ENCODE data around the gene CFAP299.

CFAP299 gene

DNA sequence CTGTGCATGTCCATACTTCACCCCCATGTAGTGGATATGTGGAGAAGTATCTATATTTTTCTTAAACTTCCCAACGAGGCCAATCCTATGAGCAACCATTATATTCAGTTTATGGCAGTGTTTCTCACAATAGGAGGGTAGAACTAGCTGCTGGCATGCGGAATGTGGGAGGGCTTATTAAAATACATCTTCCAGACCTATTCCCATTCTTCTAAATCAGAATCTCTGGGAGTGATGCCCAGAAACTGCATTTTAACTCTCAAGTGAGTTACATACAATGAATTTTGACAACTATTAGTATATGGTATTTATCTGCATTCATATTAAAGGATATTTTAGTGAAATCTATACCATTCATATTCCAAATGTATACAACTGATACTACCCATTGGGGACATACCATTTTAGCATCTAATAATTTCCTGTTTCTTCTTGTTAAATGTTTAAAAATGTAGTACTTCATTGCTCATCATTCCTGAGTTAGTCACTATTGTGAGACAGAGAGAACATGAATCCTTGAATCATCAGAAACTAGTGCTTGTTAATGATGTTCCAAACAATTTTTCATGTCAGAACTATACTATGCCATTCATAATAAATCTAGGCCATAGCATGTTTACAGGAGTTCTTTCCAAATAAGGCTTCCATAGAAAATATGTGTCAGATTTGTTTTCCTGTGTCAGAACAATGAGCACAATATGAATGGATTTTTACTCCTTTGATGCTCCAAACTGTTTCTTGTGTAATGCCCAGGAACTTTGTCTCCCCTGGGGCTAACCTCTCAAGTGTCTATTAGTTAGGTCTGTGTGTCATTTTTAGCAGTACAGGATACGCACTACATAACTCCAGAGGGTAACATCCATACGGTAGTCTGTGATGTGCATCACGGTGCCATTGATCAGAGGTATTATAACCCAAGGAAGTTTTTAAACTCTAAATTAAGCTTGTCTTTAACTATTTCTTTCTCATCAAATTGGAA, 496.1 kb downstream of the CFAP299 start:
- no peak for DNase-seq (ENCODE audit: low read depth, low spot score)

DNA sequence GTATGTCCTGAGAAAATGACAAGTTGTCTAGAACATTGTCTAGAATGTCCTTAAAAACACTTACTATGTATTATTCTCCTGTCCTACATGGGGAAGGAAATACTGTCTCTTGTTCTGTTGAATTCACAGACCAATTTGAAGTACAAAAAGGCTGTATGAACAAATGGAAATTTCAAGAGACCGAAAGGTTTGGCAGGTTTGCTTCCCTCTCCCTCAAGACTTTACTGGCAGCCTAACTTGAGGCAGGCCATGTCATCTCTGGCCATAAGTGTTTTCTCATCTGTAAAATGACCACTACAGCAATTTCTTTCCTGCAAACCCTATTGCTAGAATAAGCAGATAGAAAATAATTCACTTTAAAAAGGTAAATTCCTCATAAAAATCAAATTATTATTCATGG, 503.8 kb downstream of the CFAP299 start:
- no peak for DNase-seq (ENCODE audit: low read depth, low spot score)

DNA sequence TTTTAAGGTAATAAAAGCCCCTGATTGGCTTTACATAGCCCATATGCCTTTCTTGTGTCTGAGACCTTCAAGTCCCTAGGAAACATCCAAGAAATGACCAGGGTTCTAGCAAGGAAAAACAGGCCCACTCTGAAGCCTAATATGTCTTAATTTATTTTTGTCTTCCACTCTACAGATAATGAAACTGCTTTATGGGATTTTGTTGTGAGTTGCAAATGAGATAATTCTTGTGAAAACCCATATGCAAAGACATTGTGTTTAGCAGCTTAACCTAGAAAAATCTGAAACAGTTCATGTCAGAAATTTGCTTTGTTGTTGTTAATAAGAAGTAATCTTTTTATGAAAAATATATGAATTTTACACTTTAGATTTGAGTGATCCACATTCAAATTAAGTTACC, 504.3 kb downstream of the CFAP299 start:
- no peak for DNase-seq (ENCODE audit: low read depth, low spot score)

DNA sequence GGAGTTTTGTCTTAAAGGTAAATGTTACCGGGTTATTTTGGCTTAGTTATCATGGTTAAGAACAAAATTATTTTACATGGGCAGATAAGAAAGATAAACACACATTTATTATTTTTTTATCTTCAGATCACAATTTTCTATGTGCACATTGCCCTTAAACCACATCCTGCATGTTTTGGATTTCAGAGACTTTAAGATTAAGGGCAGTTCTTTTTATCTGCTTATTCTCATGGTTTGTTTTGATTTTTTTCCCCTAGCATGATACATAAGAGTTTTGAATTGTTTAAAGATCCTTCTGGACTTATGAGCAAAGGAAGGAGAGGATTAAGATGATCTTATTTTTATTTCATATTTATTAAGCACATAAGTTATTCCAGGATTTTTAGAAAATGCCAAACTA, 504.9 kb downstream of the CFAP299 start:
- no peak for DNase-seq (ENCODE audit: low read depth, low spot score)

DNA sequence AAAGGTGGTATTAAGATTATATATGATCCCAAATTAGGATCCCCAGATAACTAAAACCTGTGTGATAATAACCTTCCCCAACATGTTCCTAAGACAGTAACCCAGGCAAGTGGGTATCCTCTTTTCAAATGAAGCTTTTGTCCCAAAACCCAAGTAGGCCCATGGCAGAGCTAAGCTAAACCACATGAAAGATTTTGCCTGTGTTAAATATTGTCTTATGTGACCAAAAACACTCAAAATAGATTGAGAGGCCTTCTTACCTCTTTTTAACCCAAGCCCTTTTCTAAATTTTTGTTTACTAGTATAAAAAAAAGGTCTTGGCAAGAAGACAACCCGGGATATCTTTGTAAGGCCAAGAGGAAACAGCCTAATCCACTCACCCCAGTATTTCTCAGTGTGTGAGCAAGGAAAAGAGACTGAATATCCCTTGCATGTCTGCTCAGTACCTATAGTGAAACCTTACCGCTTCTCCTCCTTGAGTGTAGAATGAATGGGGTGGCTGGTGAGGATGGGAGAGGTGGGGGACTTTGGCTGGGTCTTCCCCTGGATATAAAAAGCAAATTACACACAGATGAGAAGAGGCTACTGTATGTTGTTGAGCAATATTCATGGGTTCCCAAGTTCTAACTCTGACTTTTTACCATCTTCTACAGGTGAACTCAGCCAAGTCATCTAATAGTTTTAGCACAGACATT, 506.2 kb downstream of the CFAP299 start:
- DNase-seq (ENCODE audit: low read depth, low spot score): no peak

DNA sequence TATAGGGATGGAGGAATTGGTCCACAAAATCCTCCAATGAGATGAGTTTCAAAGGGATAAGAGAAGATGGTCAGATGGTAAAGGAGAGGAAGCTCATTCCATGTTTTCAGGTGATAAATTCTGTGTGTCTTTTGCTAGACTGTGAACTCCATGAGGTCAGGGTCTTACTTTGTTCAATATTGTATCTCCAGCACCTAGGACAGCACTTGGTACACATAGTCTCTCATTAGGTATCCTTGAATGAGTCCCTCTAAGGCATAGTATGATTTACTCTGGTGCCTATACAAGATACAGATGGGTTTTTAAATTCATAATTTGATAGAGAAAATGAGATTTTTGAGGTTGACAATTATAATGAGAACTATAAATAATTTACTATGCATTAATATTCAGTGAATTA, 510.7 kb downstream of the CFAP299 start:
- DNase-seq (ENCODE audit: low read depth, low spot score): no peak

DNA sequence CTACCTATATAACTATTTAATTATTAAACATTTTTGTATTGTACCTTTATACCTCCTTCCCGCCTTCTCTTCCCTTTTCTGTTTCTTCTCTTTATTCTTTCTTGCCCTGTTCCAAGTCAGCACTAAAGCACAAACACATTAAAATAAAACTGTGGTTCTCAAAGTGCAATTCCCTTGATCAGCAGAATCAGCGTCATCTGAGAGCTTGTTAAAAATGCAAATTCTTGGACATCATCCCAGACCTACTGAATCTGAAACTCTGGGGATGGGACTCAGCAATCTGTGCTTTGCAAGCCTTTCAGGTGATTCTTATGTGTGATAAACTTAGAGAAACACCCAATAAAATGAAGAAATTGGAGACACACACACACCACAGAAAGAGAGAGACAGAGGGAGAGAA, 516.5 kb downstream of the CFAP299 start:
- no peak for DNase-seq (ENCODE audit: low read depth, low spot score)

DNA sequence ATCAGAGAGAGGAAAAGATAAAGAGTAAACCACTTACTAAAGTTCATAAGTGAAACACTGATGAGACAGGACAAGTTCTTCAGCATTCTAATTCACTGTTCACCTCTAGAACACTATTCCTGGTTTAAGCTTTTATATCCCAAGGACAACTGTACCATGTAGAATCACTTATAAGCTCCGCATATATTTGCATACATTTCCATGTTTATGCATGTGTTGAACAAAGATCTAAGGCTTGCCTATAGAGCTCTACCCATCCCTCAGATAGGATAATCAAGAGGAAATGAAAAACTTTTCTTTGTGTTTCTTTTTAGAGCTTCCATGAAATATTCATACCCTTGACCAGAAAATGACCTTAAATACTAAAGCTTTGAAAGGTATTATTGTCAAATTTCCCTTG, 538.0 kb downstream of the CFAP299 start:
- DNase-seq (ENCODE audit: low read depth, low spot score): no peak

DNA sequence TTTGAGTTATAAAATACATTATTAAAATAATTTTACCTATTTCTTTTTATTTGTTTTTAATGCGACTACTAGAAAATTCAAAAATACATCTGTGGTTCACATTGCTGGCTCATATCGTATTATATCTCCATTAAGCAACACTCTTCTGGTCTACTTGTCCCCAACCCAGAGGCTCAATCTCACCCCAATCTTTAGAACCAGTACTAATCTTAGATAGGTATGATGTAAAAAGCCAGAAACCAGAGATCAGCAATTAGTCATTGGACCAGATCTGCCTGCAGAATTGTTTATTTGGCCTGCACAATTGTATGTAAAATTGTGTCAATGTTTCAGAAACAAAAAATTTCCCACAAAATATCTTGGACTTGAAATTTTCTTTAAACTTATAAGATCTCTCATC, 539.4 kb downstream of the CFAP299 start:
- no peak for DNase-seq (ENCODE audit: low read depth, low spot score)

DNA sequence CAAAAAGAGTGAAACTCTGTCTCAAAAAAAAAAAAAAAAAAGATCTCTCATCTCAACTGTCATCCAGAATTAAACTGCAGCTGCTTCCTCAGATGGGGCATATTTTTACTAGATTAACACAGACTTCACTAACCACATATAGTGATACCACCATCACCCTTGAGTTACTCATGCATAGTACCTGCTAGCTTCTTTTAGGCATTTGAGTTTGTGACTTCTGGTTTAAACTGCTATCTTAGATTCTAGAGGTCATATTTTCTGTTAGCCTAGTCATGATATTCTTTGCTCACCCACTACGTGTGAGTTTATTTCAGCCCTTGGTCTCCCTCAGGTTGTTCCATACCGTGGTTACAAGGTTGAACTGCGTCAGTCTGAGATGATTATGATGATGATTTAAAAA, 540.1 kb downstream of the CFAP299 start:
- DNase-seq (ENCODE audit: low read depth, low spot score): no peak

DNA sequence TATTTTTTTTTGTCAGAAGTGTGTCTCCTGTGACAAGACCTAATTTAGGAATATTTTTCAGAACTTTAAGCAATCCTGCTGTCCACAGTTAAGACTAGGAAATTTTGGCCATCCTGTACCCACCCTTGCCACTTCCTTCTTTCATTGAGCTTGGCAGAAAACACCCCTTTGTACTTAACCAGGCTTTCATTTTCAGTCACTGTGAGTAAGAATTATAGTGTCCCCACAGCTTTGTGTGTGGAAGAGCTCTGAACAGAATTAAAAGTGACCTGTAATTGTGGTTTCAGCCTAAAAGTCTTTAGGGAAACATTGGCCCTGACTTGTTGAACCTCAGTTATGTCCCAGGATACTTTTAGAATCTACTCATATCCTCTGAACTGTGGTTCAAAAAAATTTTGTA, 541.3 kb downstream of the CFAP299 start:
- DNase-seq (ENCODE audit: low read depth, low spot score): no peak

DNA sequence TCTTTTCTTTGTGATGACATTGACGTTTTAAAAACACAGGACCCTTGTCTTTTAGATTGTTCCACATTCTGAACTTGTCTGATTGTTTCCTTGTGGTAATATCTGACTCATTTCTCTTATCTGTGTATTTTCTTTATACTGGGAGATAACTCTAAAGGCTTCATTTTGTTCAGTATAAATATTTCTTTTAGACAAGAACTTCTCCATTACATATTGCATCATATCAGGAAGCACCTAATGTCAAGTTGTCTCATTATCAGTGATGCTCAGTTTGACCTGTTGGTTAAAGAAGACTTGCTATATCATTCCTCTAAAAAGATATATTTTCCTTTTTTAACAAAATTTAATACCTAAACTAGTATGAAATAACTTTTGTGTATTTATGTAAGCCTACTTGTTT, 542.7 kb downstream of the CFAP299 start:
- no peak for DNase-seq (ENCODE audit: low read depth, low spot score)

DNA sequence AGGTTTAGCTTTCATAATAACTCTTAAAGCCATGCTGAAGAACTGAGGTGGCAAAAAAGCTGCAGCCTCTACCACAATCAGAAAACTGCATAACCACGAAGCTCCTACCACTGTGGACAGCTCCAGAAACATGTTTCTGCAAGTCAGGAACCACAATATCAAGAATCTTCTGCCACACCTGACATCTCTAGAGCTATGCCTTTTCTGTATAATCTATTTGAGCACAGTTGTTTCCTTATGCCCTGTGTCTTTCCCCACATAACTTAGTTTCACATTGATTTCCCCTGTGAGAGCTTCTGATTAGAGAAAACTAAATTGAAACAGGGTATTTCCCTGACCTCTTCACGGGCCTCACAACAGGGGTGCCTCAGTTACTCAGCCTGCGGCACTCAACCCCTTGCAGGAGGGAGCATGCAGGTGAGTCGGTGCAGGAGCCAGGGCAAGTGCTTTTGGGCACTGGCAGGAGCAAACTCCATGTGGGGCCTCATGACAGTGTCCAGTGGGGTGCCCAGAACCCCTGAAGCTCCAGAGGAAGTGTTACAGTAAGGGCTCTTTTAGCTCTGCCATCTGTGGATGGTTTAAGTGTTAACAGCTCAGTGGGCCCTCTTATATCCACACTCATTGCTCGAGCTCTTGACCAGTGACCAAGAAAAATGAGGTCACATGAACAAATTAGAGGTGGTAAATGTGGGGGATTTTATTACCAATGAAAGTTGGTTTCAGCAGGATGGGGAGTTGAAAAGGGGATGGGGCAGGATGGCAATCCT, 562.2 kb downstream of the CFAP299 start:
- no peak for DNase-seq (ENCODE audit: low read depth, low spot score)

DNA sequence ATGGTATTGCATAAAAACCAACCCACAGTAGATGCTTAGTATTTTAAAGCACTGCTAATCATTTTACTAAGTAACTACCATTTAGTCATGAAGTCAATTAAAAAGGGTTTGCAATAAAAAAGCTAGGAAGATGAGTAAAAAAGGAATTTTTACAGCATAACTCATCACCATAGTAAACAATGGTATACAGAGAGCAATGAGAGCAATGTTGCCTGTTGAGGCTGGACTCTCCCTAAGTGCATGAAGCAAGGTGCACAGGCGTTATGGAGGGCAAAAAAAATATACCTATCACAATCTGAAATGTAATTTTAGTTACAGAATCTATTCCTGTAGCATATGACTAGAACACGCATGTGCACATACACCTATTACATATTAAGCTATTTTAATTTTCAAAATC, 565.4 kb downstream of the CFAP299 start:
- DNase-seq (ENCODE audit: low read depth, low spot score): no peak

DNA sequence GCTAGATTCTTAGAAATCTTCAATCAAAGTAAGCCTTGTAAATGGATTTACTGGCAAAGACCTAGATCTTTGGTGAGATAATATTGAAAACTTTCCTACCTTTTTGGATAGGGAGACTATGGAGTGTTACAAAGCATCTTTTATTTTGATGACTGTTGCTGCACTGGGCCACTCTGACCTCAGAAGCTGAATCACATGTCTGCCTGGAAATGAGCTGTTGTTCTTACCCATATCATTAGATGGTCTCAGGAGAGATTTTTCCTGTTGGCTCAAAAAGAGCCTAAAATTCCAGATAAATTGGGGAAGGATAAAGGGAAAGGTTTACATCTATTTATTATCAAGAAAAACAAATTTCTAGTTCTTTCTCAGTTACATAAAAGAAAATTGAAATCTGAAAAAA, 567.5 kb downstream of the CFAP299 start:
- DNase-seq (ENCODE audit: low read depth, low spot score): no peak

DNA sequence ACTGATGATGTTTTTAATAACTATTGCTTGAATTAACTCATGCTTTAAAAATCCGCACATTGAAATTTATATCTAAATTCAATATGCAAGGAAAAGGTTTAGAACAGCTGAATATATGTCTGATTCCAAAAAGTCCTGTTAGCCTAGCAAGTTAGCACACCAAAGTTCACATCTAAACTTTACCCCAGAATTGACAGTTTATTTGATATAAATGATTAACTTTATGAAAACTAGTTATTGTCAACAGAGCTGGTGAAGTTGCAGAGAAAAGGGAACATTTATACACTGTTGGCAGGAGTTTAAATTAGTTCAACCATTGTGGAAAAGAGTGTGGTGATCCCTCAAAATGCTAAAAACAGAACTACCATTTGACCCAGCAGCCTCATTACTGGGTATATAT, 574.4 kb downstream of the CFAP299 start:
- no peak for DNase-seq (ENCODE audit: low read depth, low spot score)

DNA sequence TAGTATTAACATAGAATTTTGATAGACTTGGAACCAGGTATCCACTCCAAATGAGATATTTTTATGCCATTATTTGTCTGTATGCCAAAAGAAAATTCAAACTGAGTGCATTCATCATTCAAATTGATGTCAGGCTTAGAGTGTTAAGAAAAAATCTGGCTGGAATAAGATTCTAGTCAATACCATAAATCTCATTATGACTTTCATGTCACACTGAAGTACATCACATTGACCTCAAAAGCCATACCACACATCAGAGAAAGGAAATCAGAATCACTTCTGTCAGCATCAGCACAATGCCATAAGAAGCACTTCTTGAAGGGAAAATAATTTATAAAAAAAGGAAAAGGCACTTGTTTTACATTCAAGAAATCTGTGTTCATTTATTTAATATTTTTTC, 575.9 kb downstream of the CFAP299 start:
- DNase-seq (ENCODE audit: low read depth, low spot score): no peak

DNA sequence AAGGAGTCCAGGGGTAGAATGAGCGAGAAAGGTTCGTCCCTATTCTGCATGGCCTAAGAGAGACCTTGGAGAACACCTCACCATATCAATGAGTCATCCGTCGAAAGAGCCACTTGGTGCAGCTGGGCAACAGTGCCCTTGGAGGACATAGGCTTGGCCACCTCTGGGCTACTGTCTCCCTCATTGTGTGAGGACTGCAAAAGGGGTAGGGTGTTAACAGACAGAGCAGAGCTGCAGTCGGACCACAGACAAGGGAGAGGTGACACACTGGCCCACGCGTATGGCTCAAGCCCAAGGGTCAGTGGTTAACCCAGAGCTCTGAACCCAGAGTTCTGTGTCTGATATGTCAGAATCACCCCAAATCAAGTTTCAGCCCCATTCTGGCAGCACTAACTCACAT, 576.8 kb downstream of the CFAP299 start:
- DNase-seq (ENCODE audit: low read depth, low spot score): no peak

DNA sequence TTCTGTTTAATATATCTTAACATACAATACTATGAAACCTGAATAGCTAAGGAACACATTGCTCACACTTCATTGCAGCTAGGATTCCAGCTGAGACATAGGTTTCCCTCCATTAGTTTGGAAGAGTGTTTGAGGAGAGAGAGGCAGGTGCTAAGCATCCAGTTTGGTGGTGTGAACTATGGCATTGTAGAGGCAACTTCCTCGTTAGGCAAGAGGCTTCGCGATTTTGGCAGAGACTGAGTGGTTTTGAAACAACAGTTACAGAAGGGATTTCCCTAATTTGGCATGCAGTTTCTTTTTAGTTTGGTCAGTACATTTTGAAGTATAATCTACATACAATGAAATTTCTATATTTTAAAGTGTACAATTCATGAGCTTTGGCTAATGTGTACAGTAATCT, 577.9 kb downstream of the CFAP299 start:
- DNase-seq (ENCODE audit: low read depth, low spot score): no peak

DNA sequence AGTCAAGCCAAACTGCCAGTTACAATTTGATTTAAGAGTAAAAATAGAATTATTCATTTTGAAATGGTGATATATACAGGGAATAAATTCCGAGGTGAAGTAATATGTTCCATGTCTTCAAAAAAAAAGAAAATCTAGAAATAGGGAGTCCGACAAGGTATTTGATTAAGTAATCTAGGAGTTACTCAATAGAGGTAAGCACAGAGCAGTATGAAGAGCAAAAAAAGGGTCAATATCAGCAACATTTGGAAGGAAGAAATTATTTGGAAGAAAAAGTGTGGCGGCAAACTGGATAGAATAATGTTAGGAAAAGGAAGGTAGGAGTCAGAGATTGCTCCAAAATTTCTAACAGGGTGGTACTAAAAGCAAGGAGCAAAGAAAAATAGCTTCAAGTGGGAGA, 581.2 kb downstream of the CFAP299 start:
- DNase-seq (ENCODE audit: low read depth, low spot score): no peak

DNA sequence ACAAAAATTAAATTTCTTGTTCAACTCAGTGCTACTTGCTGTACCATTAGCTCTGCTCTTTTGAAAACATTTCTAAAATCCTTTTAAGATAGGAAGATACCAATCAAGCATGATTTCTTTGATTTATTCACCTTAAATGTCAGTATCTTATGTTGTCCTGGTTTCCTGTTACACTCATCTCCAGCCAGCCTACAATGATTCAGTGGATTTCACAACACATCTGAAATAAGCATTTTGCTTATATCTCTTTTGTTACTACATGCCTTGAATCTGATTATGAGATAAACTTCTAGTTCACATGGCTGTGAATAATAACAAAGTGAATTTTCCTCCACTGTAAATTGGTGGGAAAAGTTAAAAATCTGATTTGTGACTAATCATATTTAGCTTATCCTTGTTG, 582.5 kb downstream of the CFAP299 start:
- DNase-seq (ENCODE audit: low read depth, low spot score): no peak

DNA sequence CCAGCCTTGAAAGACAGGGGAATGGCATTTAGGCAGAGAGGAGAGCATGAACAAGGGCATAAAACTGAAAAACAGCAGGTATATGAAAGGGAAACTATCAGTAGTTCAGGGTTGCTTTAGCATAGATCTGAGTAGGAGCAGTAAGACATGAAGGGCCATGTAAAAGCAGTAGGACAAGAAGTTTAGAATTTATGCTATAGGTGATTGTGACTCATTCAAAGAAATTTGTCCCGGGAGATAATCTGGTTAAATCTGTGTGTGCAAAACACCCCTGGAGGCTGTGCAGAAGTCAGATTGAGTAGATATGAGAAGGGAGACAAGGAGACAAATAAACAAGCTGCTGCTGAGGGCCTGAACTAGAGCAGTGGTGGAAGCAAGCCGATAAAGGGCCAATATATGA, 585.9 kb downstream of the CFAP299 start:
- no peak for DNase-seq (ENCODE audit: low read depth, low spot score)

Measured in iPS DF 19.7 (cell line).